GM12892 (cell line): Measurements from ENCODE around the gene SAPCD1.

ENCODE experiments used
- POLR2A ChIP-seq: IDR thresholded peaks from 2 replicates; pipeline ENCODE4 v1.6.1; 2011; ENCODE audit warnings: low read depth, low read length, control low read depth
- POLR2AphosphoS5 ChIP-seq: IDR thresholded peaks from 2 replicates; pipeline ENCODE4 v1.6.1; 2011; ENCODE audit warnings: low read depth, low read length, control low read depth
- TAF1 ChIP-seq: IDR thresholded peaks from 2 replicates; pipeline ENCODE4 v1.6.1; 2011; ENCODE audit warnings: low read depth, mild to moderate bottlenecking, control low read depth, low read length, borderline replicate concordance

DNA sequence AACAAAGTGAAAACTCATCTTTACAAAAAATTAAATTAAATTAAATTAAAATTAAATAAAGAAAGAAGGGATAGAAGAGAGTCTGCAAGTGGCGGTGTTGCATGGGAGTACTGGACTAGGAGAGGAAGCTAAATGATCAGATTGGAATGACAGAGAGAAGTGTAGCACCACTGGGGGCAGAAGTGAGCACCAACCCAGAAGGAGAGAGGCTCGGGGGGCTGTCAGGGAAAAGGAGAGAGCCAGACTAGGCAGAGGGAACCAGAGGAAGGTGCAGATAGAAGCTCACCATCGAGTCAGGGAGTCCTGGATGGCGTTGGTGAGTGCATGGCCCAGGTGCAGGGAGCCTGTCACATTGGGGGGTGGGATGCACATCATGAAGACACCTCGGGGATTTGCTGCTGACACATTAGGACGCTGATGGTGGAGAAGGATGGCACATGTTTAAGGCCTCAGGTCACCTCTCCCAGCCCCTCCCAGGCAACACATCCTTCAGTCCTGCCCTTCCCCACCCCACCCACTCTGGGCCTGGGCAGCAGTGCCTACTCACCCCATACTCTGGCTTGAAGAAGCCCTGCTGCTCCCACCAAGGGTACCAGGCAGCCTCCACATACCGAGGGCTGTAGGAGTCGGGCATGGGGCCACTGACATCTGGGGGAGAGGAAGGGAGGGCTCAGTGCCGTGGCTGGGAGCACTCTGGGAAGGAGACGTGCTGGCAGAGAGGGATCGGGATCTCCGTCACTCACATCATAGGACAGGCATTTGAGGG lies 29.1 kb downstream of the SAPCD1 start:
- no peak for TF ChIP-seq POLR2AphosphoS5
- no peak for TF ChIP-seq POLR2A
- no peak for TF ChIP-seq TAF1
